Measurements from ENCODE around the gene HHIPL1.

Gene HHIPL1

DNA sequence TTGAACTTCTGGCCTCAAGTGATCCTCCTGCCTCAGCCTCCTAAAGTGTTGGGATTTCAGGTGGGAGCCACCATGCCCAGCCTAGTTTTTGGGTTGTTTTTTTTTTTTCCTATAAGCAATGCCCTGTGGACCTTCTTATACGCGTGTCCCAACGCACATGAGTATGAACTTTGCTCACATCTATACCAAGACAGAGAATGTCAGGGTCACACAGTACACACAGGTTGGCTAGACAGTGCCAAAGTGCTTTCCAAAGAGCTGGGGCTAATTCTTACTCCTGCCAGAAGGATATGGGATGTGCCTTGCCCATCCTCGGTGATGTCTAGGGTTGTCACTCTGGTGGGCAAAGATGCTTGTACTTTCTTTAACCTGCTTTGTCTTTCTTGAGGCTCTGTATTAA, 33.3 kb upstream of the HHIPL1 start:
- DNase-seq, result no peak

DNA sequence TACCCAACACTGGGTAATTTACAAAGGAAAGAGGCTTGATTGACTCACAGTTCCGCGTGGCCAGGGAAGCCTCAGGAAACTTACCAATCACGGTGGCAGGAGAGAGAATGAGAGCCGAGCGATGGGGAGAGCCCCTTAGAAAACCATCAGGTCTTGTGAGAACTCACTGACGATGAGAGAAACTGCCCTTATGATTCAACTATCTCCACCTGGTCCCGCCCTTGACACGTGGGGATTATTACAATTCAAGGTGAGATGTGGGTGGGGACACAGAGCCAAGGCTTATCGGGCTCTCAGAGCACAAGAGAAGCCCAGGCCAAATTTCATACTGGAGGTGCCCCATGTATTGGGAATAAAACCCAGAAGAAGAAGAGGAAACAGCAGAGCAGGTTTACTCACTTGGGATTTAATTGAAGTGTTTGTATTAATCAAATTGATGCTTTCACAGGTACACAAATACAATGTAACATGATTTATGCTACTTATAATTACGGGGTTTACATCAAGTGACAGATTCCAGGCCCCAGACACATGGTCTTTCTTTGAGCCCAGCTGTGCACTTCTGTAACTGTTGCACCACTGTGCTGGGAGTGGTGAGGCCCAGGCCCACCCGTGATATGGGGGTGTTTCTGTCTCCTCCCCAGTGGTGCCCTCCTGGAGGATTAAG, 32.7 kb upstream of the HHIPL1 start:
- no peak for DNase-seq

DNA sequence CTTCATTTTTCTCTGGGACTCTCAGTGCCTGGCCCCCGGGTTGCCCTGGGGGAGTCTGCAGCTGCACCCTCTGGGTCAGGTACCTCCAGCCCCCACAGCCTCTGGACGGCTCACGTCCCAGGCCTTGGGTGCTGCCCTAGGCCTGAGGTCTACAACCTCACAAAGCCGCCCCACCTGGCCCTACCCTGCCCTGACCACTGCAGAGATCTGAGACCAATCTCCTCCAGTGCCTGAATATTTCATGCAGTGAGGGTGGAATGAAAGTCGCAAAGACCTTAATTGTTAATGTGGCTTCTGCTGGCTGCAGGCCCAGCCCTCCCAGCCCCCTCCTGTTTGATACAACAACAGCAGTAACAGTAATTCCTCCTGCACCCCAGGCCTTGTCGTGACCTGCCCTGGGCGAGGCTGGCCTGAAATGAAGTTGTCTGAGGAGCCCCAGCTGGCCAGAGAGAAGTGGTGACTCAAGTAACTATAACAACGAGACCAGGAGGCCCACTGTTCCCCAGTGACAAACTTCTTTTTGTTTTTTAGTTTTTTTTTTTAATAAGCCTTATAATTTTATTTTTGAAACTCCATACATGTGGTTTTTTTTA, 32.1 kb upstream of the HHIPL1 start:
- DNase-seq, result peak; percentile 57

DNA sequence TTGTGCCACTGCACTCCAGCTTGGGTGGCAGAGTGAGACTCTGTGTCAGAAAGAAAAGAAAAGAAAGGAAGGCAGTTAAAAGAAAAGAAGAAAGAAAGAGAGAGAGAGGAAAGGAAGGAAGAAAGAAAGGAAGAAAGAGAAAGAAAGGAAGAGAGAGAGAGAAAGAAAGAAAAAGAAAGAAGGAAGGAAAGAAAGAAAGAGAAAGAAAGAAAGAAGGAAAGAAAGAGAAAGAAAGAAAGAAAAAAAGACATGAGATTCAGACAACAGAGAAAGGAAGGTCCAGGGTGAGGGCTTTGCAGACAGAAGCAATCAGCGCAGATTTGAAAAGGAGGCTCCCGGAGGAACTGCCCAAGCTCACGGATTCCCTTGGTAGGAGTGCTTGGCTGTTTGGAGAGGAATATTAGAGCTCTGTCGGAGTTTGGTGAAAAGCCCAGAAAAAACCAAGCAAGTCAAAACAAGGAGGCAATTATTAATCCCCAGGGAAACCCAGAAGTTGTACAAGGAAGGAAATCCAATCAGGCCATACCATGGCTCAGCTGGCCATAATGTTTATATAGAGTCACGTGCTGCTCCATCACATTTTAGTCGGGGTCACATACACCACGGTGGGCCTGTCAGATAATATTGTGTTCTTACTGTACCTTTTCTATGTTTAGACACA, 29.3 kb upstream of the HHIPL1 start:
- no peak for DNase-seq

DNA sequence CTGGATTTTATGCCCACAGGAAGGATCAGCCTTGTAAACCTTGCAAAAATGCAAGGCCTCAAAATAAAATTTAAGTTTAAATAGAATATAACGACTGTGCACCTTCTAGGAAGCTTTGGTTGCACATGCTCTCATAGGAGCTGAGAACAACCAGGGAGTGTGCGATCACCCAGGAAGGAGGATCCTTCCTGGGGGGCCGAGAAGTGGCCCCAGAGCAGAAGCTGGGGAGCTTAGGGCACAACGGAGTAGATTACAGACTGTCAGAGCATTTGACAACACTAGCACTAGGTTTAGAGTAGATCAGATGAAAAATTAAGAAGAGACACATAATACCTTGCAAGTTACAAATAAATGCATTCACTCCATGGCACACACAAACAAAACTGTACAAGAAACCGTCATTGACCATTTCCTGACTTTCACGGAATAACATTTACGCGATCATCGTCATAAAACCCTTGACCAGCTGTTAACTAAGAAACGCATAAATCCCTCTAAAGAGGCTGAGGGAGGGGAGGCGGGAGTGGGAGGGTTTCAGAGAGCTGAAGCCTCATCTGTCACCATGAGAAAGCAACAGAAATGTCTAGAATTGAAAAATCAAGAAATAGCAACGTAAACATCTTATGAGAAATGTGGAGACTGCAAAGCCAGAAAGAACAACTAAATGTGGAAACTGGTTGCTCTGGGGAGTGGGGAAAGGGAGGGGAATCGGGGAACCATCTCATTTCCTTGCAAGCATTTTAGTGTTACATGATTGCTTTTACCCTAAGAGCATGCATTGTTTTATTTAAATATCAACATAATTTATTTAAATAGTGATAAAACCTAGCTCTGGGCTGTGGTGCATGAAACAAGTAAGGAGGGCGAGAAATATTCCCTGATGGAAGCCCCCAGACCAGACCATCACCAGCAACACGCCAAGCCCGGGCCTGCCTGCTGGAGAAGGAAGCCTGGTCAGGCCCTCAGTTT, 27.8 kb upstream of the HHIPL1 start:
- DNase-seq, result no peak

DNA sequence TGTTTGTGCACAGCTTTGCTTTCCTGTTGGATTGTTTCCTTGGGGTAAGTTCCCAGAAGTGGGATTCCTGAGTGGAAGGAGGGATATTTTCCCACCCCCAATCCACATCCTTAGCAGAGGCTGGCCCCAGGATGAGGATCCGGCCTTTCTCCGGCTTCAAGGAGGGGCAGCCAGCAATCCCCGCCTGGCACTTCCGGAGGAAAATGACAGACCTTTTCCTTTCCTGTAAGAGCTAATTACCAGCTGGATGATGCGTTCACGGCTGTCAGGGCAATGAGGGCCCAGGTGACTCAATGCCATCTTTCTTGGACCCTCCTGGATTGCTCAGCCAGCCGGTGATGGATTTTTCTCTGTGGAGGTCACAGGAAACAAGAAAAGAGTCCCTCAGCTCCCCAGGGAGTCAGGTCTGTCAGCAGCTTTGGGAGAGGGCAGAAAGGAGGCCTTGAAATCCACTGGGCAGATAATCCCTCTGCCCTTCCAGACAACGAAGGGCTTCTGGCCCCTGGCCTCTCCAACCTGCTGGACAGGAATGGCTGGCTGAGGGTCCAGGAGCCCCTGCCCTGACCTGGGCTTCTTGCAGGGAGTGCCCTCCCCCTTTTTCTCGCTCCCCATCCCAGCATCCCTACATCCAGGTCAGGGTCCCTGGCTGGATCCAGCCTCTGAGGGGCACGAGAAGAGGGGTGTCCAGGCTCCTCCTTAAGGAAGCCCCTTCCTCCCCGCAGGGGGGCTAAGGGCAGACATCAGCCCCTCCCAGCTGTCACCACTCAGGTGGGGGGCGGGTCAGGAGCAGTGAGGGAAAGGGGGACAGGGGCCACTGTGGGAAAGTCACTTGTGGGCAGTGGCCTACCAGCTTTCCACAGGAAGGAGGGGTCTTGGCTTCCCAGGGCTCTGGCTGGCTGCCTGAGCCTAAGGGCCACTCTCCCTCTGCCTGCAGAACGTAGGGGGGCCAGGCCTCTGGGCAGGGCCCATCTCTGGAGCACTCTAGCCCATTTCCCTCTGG, 24.8 kb upstream of the HHIPL1 start:
- DNase-seq, result peak; percentile 71

DNA sequence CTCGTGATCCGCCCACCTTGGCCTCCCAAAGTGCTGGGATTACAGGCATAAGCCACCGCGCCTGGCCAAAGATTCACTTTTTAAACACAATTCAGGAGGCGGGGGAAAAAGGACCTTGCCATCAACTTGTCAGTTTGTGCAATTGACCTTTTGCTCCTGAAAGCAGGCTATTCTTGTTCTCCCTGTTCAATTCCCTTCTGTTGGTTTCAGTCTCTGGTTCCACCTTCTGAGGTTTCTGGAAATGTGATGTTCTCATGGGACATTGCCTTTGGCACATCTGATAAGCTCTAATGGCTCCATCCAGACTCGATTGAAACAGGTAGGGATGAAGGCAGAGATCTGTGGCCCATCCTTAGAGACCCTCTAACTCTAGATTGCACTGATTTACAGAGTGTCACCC, 23.0 kb upstream of the HHIPL1 start:
- no peak for DNase-seq

DNA sequence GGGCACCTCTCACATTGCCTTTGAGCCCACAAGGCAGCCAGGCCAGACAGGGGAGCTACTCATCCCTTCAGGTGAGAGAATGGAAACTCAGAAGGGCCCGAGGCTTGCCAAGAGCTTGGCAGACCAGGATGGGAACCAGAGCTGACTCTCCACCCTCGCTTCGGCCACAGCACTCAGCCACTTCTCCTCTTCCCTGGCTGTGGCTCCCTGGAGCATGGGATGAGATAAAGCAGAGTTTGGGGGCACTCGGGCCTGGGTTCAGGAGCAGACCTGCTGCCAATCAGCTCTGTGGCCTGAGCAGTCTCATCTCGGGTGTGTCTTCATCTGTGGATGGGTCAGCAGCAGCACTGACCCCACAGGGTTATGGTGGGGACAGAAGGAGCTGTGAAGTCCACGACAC, 20.9 kb upstream of the HHIPL1 start:
- no peak for DNase-seq

DNA sequence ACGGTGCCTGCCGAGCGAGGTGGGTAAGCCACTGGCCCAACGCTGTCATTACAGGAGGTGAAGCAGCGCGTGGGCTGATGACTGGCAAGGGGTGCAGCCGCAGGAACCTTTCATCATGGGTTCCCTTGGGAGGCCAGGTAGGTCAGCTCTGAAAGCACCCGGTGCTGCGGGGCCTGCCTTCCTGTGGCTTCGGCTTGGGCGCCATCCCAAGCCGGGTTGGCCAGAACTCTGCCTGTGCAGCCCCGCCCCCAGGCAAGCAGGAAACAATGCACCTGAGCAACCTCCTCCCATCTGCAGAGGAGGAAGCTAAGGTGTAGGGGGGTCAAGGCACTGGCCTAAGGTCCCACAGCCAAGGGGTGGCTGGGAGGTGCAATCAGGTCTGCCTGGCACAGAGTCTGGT, 20.0 kb upstream of the HHIPL1 start:
- DNase-seq, result no peak

DNA sequence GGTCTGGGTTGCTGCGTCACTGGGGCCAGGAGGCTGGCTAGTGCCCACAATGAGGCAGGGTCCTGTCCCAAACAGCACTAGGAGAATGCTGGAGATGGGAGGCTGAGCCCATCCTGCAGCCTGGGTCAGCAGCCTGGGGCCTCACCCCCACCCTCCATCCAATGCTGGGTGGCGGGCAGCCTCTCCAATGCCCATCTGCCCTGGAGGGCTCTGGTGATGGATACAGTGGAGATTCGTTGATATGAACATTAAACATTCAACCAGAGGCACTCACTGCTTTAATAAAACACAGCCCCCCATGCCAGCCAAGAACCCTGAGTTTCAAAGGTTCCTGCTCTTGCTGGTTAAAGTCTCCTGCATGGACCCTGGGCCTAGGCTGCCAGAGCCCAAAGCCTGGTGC, 19.5 kb upstream of the HHIPL1 start:
- DNase-seq, result no peak

DNA sequence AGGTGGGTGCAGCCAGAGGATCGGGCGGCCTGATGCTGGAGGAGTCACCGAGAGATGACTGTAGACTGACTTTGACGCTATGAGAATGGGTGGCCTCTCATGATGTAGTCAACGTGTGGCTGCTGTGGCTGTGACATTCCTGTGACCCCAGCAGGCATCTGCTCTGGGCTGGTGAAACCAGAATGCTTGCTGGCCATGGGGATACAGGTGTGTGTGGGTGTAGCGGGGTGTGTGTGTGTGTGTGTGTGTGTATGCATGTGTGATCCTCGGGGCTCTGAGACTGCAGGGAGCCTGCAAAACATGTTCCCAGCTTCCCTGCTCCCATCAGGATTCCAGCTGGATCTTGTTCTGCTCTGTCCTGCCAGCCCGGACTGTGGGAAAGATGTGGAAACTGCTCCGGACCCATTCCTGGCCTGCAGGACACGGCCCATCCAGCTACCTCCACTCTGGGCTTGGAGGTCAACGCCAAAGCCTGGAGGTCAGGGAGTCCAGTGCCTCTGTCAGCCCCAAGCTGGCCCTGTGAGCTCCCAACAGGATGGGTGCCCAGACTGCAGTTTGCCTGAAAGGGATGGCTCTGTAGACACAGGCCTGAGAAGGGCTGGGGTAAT, 18.8 kb upstream of the HHIPL1 start:
- DNase-seq, result no peak

DNA sequence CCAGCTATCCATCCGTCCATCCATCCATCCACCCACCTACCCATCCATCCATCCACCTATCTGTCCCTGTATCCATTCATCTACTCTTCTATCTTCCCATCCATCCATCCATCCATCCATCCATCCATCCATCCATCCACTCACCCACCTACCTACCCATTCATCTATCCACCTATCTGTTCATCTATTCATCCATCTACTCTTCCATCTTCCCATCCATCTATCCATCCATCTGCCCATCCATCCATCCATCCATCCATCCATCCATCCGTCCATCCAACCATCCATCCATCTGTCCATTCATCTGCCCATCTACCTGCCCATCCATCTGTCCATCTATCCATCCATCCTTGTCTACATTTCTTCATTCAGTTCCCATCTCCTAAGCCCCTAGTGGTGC, 17.8 kb upstream of the HHIPL1 start:
- DNase-seq, result no peak

DNA sequence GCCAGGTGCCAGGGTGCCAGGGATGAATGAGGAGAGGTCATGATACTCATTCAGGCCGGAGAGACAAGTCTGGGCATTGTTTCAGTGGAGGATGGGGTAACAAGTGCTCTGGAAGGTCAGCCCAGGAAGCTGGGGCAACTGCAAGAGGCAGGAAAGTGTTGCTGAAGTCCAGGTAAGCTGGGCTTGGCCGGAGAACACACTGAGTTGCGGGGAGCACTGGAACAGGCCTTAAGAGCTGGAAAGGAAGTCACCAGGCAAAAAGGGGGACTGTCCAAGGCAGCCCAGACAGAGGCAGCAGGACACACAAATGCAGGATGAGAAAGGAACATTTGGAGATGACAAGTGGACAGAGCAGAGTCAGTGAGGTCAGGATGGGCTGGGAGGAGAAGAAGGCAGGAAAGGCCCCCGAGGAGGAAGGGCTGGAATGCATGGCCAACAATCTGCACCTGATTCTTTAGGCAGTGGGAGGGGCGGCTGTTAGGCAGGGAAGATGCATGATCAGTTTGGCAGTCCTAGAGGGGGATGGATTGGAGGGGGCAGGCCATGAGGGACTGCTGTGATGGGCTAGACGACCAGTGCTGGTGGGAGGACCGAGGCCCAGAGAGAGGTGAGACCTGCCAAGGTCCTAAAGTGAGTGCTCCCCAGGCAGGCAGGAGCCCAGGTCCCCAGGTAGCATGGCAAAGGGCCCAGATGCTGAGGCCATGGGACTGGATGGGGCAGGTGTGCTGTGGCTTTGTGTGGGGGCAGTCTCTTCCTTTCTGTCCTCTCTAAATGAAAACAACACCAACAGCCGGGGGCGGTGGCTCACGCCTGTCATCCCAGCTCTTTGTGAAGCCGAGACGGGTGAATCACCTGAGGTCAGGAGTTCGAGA, 17.2 kb upstream of the HHIPL1 start:
- no peak for DNase-seq

DNA sequence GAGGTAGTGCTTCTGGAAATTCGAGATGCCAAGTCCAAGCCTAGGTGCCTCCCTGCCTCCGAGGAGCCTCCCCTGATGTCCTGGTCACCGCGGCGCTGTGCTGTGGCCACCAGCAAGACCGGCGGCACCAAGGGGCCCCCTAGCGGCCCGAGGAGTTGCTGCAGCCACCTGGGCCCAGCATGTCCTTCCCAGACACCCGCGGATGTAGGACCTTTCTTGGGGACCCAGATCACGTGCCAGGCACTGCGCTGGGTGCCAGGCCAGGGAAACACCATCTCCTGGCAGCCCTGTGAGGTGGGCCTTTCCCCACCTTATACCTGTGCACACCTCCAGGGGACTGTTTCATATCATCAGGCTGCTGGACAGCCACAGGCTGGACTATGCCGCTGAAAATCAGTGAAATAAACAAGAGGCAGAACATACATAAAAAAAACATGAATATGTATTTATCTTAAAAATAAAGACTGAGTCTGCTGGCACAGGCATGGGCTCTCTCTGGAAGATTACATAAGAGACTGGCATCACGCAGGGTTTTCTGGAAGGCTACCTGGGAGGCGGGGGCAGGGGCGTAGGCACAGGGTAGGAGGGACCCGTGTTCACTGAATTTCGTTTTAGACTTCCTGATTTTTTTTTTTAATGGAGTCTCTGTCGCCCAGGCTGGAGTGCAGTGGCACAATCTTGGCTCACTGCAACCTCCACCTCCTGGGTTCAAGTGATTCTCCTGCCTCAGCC, 15.9 kb upstream of the HHIPL1 start:
- peak; percentile 64 for DNase-seq

DNA sequence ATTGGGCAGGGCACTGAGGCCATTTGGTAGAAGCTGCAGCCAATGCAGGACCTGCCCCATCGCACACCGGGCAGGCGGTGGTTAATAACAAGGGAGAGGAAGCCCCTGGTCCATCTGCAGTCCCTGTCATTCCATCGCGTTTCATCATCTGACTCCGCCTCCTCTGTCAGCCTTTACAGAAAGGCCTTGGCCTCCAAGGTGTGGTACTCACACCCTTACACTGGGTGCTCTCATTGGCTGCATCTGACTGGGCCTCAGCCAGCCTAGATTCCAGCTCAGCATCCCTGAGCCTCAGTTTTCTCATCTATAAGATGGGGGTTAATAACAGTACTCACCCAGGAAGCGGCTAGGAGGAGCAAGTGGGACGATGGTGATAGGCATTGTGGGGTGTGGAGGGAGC, 14.7 kb upstream of the HHIPL1 start:
- DNase-seq, result no peak

DNA sequence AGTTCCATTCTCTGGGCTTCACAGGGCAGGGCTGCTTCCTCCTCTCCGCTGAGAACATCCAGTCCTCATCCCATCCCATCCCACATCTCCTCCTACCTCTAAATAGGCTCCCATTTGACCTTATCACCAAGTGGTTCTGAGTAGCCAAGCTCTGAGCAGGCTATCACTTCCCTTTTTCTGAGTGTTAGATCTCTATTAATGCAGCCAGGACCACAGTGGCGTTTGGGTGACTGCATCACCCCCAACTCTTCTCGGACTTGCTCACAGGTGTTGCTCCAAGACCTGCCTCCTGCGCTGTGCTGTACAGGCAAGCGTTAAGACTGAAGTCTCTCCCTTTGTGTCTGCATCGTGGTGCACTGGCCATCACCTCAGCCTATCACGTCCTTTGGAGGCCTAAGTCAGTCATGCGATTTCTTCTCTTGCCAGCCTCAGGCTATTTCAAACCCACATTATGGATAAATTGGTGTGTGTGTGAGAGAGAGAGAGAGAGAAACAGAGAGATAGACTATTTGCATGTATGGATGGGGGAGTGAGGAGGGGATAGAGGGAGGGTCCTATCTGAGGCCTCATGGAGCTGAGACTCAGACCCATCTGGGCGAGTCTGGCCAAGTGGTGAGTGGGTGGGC, 12.4 kb upstream of the HHIPL1 start:
- no peak for DNase-seq

DNA sequence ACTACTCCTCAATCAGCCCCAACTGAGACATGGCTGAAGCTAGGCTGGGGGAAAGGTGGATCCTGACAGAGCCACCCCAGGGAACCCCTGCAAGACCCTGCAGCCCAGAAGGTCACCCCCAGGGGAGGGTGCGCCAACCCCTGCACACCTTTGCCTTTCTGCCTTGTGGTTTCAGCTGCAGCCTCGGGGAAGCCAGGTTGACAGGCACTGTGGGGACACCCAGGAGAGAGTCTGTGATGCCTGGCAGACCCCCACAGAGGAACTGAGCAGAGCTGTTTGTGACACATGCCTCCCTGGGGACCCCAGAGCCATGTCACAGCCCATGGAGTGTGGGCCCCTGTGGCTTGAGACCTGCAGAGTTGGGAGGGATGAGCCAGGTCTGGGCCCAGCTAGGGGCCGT, 11.8 kb upstream of the HHIPL1 start:
- DNase-seq, result no peak

DNA sequence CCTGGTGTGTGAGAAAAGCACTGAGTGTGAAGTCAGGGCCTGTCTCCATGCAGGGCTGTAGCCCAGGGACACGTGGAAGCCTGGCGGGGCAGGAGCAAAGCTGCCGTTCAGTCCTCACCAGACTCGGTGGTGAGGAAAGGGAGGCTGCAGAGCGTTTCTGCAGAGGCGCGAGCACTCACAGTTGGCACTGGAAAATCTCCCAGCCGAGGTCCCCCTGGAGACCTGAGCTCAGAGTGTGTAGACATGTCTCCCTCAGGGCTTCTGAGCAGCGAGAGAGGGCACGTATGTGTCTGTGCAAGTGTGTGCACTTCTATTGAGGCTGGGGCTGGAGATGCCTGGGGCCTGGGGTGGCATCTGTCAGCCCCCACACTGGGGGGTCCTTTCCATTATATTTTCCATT, 11.0 kb upstream of the HHIPL1 start:
- no peak for DNase-seq

DNA sequence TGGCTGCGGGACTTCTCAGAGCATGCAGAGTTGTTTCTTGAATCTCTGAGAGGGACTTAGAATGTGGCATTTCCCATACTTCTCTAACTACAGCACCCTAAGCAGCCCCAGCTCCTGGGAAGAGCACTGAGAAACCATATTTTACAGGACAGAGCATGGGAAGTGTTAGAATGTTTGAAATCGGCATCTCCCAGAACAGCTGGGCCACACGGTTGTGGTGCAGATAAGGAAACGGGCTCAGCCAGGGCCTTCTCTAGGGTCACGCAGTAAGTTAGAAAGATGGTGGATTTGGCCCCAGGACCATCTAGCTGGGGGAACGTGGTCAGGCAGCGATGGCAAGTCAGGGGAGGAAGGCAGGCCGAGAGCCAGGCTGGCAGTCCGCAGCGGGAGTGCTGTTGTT, 10.5 kb upstream of the HHIPL1 start:
- no peak for DNase-seq

Data from fibroblast of skin of back (primary cell).